ENCODE data around the gene CELA1. TPM values are rescaled to one million over a fixed set of nuclear protein-coding genes. Genes with fewer than 3 reads are reported as not detected.

The CELA1 gene
- total RNA-seq, 1 experiment from 2014 or later = not detected

GRCh38 chr12:51377099-51377984, 30.9 kb upstream of the CELA1 start:
- no peak overlapping the region for H3K4me3 Mint-ChIP-seq (ENCODE audit: low read depth, unreplicated experiment)
- no peak for DNase-seq
- no peaks in the 10 kb centered on the region for H3K27me3 Mint-ChIP-seq (ENCODE audit: unreplicated experiment)
- no peak overlapping the region for H3K27ac Mint-ChIP-seq (ENCODE audit: unreplicated experiment)
- peaks cover 17% of the 10 kb centered on the region for H3K36me3 Mint-ChIP-seq (ENCODE audit: insufficient read depth, unreplicated experiment)
- BruUV-seq (replicated peaks) = no TSS peak
- H3K9me3 Mint-ChIP-seq (ENCODE audit: low read depth, unreplicated experiment) = no peaks in the 10 kb centered on the region
- H3K4me1 Mint-ChIP-seq (ENCODE audit: low read depth, unreplicated experiment) = no peaks in the 10 kb centered on the region
- CTCF ChIA-PET = no interaction called here
- intact Hi-C loops (cut with micrococcal nuclease; ENCODE audit: unreplicated experiment) = no loop called here
- TF ChIP-seq CTCF (IDR thresholded peaks at IDR 0.05; ENCODE audit: unreplicated experiment) = no peak

- H3K27me3 Mint-ChIP-seq (ENCODE audit: unreplicated experiment) = no peaks in the 10 kb centered on the region
- no peak for TF ChIP-seq CTCF (IDR thresholded peaks at IDR 0.05; ENCODE audit: unreplicated experiment)
- no peaks in the 10 kb centered on the region for H3K9me3 Mint-ChIP-seq (ENCODE audit: low read depth, unreplicated experiment)
- BruUV-seq (replicated peaks) = no TSS peak
- CTCF ChIA-PET = interaction anchor here (0.7 kb wide), 1 partner anchor 12 kb away, joined by 3 read pairs; no protein-coding TSS in a partner anchor
- no peak overlapping the region for H3K4me3 Mint-ChIP-seq (ENCODE audit: low read depth, unreplicated experiment)
- intact Hi-C loops (cut with micrococcal nuclease; ENCODE audit: unreplicated experiment) = no loop called here
- no peak for DNase-seq
- peaks cover 27% of the 10 kb centered on the region for H3K36me3 Mint-ChIP-seq (ENCODE audit: insufficient read depth, unreplicated experiment)
- H3K27ac Mint-ChIP-seq (ENCODE audit: unreplicated experiment) = no peak overlapping the region
- peaks cover 18% of the 10 kb centered on the region for H3K4me1 Mint-ChIP-seq (ENCODE audit: low read depth, unreplicated experiment)
Observed at GRCh38 chr12:51374856-51375255, 28.4 kb upstream of the CELA1 start.

GRCh38 chr12:51374361-51374760, 27.9 kb upstream of the CELA1 start:
- intact Hi-C loops (cut with micrococcal nuclease; ENCODE audit: unreplicated experiment) = no loop called here
- Mint-ChIP-seq H3K9me3 (ENCODE audit: low read depth, unreplicated experiment) (no peaks in the 10 kb centered on the region), H3K4me1 (ENCODE audit: low read depth, unreplicated experiment) (peaks cover 23% of the 10 kb centered on the region), H3K4me3 (ENCODE audit: low read depth, unreplicated experiment) (no peak overlapping the region), H3K36me3 (ENCODE audit: insufficient read depth, unreplicated experiment) (peaks cover 27% of the 10 kb centered on the region), H3K27ac (ENCODE audit: unreplicated experiment) (no peak overlapping the region), H3K27me3 (ENCODE audit: unreplicated experiment) (no peaks in the 10 kb centered on the region)
- DNase-seq = no peak
- no TSS peak for BruUV-seq (replicated peaks)
- CTCF ChIA-PET = no interaction called here
- TF ChIP-seq CTCF (IDR thresholded peaks at IDR 0.05; ENCODE audit: unreplicated experiment) = no peak

- no peaks in the 10 kb centered on the region for H3K9me3 Mint-ChIP-seq (ENCODE audit: low read depth, unreplicated experiment)
- BruUV-seq (replicated peaks) = no TSS peak
- peaks cover 22% of the 10 kb centered on the region for H3K36me3 Mint-ChIP-seq (ENCODE audit: insufficient read depth, unreplicated experiment)
- intact Hi-C loops (cut with micrococcal nuclease; ENCODE audit: unreplicated experiment) = no loop called here
- CTCF ChIA-PET = no interaction called here
- no peak for TF ChIP-seq CTCF (IDR thresholded peaks at IDR 0.05; ENCODE audit: unreplicated experiment)
- no peak for DNase-seq
- H3K4me1 Mint-ChIP-seq (ENCODE audit: low read depth, unreplicated experiment) = peaks cover 24% of the 10 kb centered on the region
- H3K4me3 Mint-ChIP-seq (ENCODE audit: low read depth, unreplicated experiment) = no peak overlapping the region
- H3K27ac Mint-ChIP-seq (ENCODE audit: unreplicated experiment) = no peak overlapping the region
- H3K27me3 Mint-ChIP-seq (ENCODE audit: unreplicated experiment) = no peaks in the 10 kb centered on the region
Observed at GRCh38 chr12:51373187-51373586, 26.7 kb upstream of the CELA1 start.
